Measurements from ENCODE around the gene ZNF679.
A peak's percentile ranks its signal among the peaks of the same experiment; 100 is the strongest.

Gene ZNF679

DNA sequence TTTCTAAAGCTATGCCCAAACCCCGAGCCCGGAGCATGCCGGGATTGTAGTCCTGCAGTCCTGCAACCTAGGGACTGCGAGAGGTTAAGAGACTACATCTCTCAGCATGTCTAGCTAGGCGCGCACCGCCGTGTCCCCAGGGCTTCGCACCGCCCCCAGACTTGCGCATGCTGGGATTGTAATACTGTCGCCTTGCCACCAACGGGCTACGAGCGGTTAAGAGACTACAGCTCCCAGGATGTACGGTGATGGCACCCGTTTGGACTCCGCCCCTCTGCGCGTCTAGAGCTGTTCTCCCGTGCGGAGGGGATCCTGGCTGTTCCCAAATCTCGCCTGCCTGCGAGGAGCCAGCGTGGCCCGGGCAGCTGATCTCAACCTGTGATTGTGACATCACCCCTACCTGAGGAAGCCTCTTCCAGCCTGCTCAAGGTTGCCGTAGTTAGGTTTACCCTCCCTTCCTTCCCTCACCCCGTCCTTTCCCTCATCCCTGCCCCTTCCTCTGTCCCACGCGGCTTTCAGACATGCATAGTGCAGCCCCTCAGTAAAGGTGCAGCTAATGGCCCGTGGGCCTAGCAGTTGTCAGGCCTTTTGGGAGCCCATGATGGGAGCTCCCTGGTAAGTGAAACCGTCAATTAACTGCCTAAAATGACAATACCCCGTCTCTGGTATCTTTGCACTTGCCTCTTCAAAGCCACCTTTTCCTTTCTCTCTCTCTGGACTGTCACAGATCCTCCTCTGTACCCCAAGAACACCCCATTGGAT lies 79.2 kb downstream of the ZNF679 start:
- TF ChIP-seq, protein P1, sequence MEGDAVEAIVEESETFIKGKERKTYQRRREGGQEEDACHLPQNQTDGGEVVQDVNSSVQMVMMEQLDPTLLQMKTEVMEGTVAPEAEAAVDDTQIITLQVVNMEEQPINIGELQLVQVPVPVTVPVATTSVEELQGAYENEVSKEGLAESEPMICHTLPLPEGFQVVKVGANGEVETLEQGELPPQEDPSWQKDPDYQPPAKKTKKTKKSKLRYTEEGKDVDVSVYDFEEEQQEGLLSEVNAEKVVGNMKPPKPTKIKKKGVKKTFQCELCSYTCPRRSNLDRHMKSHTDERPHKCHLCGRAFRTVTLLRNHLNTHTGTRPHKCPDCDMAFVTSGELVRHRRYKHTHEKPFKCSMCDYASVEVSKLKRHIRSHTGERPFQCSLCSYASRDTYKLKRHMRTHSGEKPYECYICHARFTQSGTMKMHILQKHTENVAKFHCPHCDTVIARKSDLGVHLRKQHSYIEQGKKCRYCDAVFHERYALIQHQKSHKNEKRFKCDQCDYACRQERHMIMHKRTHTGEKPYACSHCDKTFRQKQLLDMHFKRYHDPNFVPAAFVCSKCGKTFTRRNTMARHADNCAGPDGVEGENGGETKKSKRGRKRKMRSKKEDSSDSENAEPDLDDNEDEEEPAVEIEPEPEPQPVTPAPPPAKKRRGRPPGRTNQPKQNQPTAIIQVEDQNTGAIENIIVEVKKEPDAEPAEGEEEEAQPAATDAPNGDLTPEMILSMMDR (IDR thresholded peaks at IDR 0.05; ENCODE audit: low read length): no peak
- TF ChIP-seq EZH2phosphoT487 (IDR thresholded peaks at IDR 0.05; ENCODE audit: low read length) (no peak), EZH2 (optimal IDR thresholded peaks at IDR 0.05; ENCODE audit: low read depth, low read length) (no peak)
- peaks cover 4% of the 10 kb centered on the region; the same call in 1 of the 2 replicates for H3K4me1 ChIP-seq (ENCODE audit: low read length)
- H3F3A ChIP-seq (ENCODE audit: insufficient read depth, low read length): 0 out of 2 replicates have a peak, but pooled peaks cover 4% of the 10 kb centered on the region
- no peaks in the 10 kb centered on the region for H3K9me3 ChIP-seq (replicated peaks; ENCODE audit: insufficient read depth, low read length)
- H2AFZ ChIP-seq (ENCODE audit: low read length): peak overlapping the region; percentile 35; the same call in 1 of the 2 replicates
- peak overlapping the region; percentile 68 for H3K27ac ChIP-seq (ENCODE audit: low read length)
- H3K9me2 ChIP-seq (replicated peaks; ENCODE audit: insufficient read depth, low read length): no peaks in the 10 kb centered on the region
- no peaks in the 10 kb centered on the region for H3K36me3 ChIP-seq (replicated peaks; ENCODE audit: insufficient read depth, low read length)
- peak overlapping the region; percentile 41; the same call in 1 of the 2 replicates for H3K4me2 ChIP-seq (ENCODE audit: low read depth, low read length)
- H3K4me3 ChIP-seq (ENCODE audit: low read length): peak overlapping the region; percentile 59
- peak; percentile 53 for DNase-seq
- H3K9ac ChIP-seq (ENCODE audit: low read length): peak overlapping the region; percentile 67
- H3K79me2 ChIP-seq (ENCODE audit: low read length): no peaks in the 10 kb centered on the region
- no peaks in the 10 kb centered on the region for H3K27me3 ChIP-seq (replicated peaks; ENCODE audit: insufficient read depth, low read length)
- no peaks in the 10 kb centered on the region for H4K20me1 ChIP-seq (ENCODE audit: insufficient read depth, low read length)

DNA sequence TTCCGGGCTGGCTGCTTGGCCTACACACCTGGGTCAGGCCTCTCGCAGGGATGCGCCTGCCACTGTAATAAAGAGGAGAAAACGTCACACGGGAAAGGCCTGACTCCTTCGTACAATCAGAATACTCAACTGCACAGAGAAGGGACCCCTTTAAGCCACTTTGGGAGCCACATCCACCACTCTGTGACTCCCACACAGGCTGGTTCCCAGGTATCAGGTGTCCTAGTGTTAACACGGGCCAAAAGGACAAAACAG lies 79.7 kb downstream of the ZNF679 start:
- Histone ChIP-seq H3K9me2 (replicated peaks; ENCODE audit: insufficient read depth, low read length) (no peaks in the 10 kb centered on the region), H4K20me1 (ENCODE audit: insufficient read depth, low read length) (no peaks in the 10 kb centered on the region), H2AFZ (ENCODE audit: low read length) (peak overlapping the region; percentile 17; the same call in 1 of the 2 replicates), H3K4me2 (ENCODE audit: low read depth, low read length) (peak overlapping the region; percentile 41; the same call in 1 of the 2 replicates), H3K36me3 (replicated peaks; ENCODE audit: insufficient read depth, low read length) (no peaks in the 10 kb centered on the region), H3K27me3 (replicated peaks; ENCODE audit: insufficient read depth, low read length) (no peaks in the 10 kb centered on the region), H3F3A (ENCODE audit: insufficient read depth, low read length) (0 out of 2 replicates have a peak, but pooled peaks cover 4% of the 10 kb centered on the region), H3K4me3 (ENCODE audit: low read length) (peak overlapping the region; percentile 59), H3K79me2 (ENCODE audit: low read length) (no peaks in the 10 kb centered on the region), H3K9me3 (replicated peaks; ENCODE audit: insufficient read depth, low read length) (no peaks in the 10 kb centered on the region), H3K4me1 (ENCODE audit: low read length) (peaks cover 4% of the 10 kb centered on the region; the same call in 1 of the 2 replicates), H3K27ac (ENCODE audit: low read length) (peak overlapping the region; percentile 68; the same call in 1 of the 2 replicates), H3K9ac (ENCODE audit: low read length) (peak overlapping the region; percentile 67)
- DNase-seq: no peak
- TF ChIP-seq EZH2 (optimal IDR thresholded peaks at IDR 0.05; ENCODE audit: low read depth, low read length) (no peak), EZH2phosphoT487 (IDR thresholded peaks at IDR 0.05; ENCODE audit: low read length) (no peak)
- TF ChIP-seq, protein P1 (IDR thresholded peaks at IDR 0.05; ENCODE audit: low read length): no peak

DNA sequence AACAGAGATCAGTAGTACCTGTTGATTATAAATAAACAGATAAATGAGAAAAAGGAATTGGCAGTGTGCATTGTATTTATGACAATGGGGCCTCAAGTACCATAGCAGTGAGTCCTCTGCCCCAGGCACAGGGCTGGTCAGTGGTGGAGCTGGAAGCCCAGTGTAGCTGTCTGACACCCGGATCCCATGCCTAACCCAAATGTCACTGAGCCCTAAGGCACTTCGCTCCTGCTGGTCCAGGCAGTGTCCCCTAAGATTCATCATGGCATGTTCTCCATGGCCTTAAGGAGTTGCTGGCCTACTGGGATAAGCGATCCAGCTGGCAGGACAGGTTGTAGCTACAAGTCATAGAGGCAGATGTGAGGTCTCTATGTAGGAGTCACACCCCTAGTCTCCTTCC lies 82.2 kb downstream of the ZNF679 start:
- no peaks in the 10 kb centered on the region for H3K27me3 ChIP-seq (replicated peaks; ENCODE audit: insufficient read depth, low read length)
- H3K4me3 ChIP-seq (ENCODE audit: low read length): no peak overlapping the region
- no peaks in the 10 kb centered on the region for H4K20me1 ChIP-seq (ENCODE audit: insufficient read depth, low read length)
- no peak overlapping the region for H2AFZ ChIP-seq (ENCODE audit: low read length)
- H3K9me2 ChIP-seq (replicated peaks; ENCODE audit: insufficient read depth, low read length): no peaks in the 10 kb centered on the region
- no peak for TF ChIP-seq EZH2 (optimal IDR thresholded peaks at IDR 0.05; ENCODE audit: low read depth, low read length)
- TF ChIP-seq, protein P1 (IDR thresholded peaks at IDR 0.05; ENCODE audit: low read length): no peak
- no peak for TF ChIP-seq EZH2phosphoT487 (IDR thresholded peaks at IDR 0.05; ENCODE audit: low read length)
- no peaks in the 10 kb centered on the region for H3K9me3 ChIP-seq (replicated peaks; ENCODE audit: insufficient read depth, low read length)
- DNase-seq: no peak
- H3K4me1 ChIP-seq (ENCODE audit: low read length): peaks cover 6% of the 10 kb centered on the region; the same call in 1 of the 2 replicates
- H3K36me3 ChIP-seq (replicated peaks; ENCODE audit: insufficient read depth, low read length): no peaks in the 10 kb centered on the region
- 0 out of 2 replicates have a peak, but pooled peaks cover 4% of the 10 kb centered on the region for H3F3A ChIP-seq (ENCODE audit: insufficient read depth, low read length)
- H3K4me2 ChIP-seq (ENCODE audit: low read depth, low read length): no peak overlapping the region
- peaks cover 16% of the 10 kb centered on the region for H3K79me2 ChIP-seq (ENCODE audit: low read length)
- no peak overlapping the region for H3K9ac ChIP-seq (ENCODE audit: low read length)
- H3K27ac ChIP-seq (ENCODE audit: low read length): no peak overlapping the region

Measured in MM.1S (cell line).